Prostate gland (tissue), 2 donors: ENCODE results near the gene TMEM240. TPM values are rescaled to one million over a fixed set of nuclear protein-coding genes. Genes with fewer than 3 reads are reported as not detected.

Source experiments
- DNase-seq: peaks from one replicate; pipeline ENCODE4 v3.0.0-alpha.2; 2019; ENCODE audit warnings: low spot score
- H3K27ac ChIP-seq, 2 donors: fragments of 200-600 bp; sonication (generic); 2 replicates each; pipeline ENCODE4 v1.5.1; 2017 to 2019
- H3K27me3 ChIP-seq: fragments of 200-600 bp; sonication (generic); replicated peaks from 2 replicates; pipeline ENCODE4 v1.5.1; 2019; ENCODE audit not compliant: insufficient read depth
- H3K36me3 ChIP-seq, 2 donors: fragments of 200-600 bp; sonication (generic); 1 replicate in 1 of 2; 2 replicates in 1 of 2; pipeline versions ENCODE4 v1.5.1 to v1.8.1; 2017 to 2019
- H3K4me1 ChIP-seq: fragments of 200-600 bp; sonication (generic); replicated peaks from 2 replicates; pipeline ENCODE4 v1.5.1; 2019
- H3K4me3 ChIP-seq, 2 donors: fragments of 200-600 bp; sonication (generic); 2 replicates each; pipeline ENCODE4 v1.5.1; 2017 to 2019
- H3K9me3 ChIP-seq: fragments of 200-600 bp; sonication (generic); 2 replicates; pipeline ENCODE4 v1.5.1; 2017
- POLR2A ChIP-seq: fragments of 450-650 bp; IDR thresholded peaks from one replicate; pipeline ENCODE4 v1.6.1; 2016; ENCODE audit warnings: antibody characterized with exemption, mild to moderate bottlenecking
- POLR2AphosphoS5 ChIP-seq: sonication (generic); formaldehyde crosslinking; IDR thresholded peaks from one replicate; pipeline ENCODE4 v1.6.1; 2017; ENCODE audit warnings: antibody characterized with exemption
- WGBS: methylation state at CpG from one replicate; pipeline ENCODE4 v1.1.5; 2018; 5-methylcytosine and 5-hydroxymethylcytosine counted together
- intact Hi-C: fragments of 100-400 bp; cut with DNase I; formaldehyde crosslinking; loops from one replicate; pipeline ENCODE4 v1.14.2; 2022
- total RNA-seq, 2 donors: library from RNA; depleted of rRNA; stranded (reverse); fragments of >200 nt; gene quantifications; one replicate each; pipeline ENCODE4 v1.1.0, GENCODE V29; 2016
- TF ChIP-seq, protein P1 (sequence below), 4 experiments: fragments of 200-600 bp in 2 of 4; fragments of 450-650 bp in 2 of 4; sonication (generic) in 2 of 4; IDR thresholded peaks; 1 replicate in 3 of 4; 2 replicates in 1 of 4; pipeline ENCODE4 v1.5.1; 2016 to 2019; ENCODE audit warnings: antibody characterized with exemption in 4 of 4, mild to moderate bottlenecking in 2 of 4, moderate library complexity in 2 of 4

TMEM240 gene
- total RNA-seq, 2 donors from 2014 or later = 4.5 to 6.8 TPM

DNA sequence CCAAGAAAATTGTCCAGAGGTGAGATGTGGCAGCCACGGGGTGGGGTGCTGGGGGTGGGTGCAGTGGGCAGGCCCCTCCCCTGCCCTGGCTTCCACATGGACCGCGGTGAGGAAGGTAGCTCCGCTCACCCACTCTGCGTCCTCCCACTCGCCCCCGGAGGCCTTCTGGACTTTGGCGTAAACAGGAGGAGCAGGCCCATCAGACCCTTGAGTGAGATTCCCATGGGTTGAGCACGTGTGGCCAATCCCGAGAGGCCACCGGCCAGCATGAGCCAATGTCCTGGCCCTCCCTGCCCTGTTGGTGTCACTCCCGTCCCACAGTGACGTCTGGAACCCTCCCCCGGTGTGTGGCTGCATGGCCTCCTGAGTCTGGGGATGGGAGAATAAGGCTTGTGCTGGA, 8.2 kb upstream of the TMEM240 start:
- Histone ChIP-seq H3K9me3 (no peaks in the 10 kb centered on the region), H3K4me1 (no peaks in the 10 kb centered on the region), H3K27me3 (no peaks in the 10 kb centered on the region), H3K27ac (no peak overlapping the region), H3K36me3 (no peaks in the 10 kb centered on the region), H3K4me3 (no peak overlapping the region)
- intact Hi-C loops = no loop called here
- TF ChIP-seq, protein P1, sequence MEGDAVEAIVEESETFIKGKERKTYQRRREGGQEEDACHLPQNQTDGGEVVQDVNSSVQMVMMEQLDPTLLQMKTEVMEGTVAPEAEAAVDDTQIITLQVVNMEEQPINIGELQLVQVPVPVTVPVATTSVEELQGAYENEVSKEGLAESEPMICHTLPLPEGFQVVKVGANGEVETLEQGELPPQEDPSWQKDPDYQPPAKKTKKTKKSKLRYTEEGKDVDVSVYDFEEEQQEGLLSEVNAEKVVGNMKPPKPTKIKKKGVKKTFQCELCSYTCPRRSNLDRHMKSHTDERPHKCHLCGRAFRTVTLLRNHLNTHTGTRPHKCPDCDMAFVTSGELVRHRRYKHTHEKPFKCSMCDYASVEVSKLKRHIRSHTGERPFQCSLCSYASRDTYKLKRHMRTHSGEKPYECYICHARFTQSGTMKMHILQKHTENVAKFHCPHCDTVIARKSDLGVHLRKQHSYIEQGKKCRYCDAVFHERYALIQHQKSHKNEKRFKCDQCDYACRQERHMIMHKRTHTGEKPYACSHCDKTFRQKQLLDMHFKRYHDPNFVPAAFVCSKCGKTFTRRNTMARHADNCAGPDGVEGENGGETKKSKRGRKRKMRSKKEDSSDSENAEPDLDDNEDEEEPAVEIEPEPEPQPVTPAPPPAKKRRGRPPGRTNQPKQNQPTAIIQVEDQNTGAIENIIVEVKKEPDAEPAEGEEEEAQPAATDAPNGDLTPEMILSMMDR (IDR thresholded peaks at IDR 0.05) = no peak
- 93% methylated on average over 14 of the region's 14 CpGs for WGBS
- no peak for DNase-seq

DNA sequence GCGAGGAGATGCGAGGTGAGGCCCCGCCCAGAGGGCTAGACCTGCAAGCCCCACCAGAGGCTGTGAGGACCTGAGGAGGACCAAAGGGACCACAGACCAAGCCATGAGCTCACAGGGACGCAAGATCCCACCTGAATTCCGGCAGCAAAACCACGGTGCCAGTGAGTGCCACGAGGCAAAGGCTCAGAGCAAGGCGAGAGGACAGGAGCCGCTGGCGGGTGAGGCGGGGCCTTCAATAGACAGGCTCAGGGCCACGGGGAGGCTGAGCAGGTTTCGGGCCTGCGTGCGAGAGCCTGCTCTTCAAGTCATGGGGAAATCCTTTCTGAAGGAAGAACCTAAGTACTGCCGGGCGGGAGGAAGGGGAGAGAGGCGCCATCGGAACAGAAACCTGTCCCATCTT, 7.1 kb upstream of the TMEM240 start:
- Histone ChIP-seq H3K4me3 (no peak overlapping the region), H3K4me1 (no peaks in the 10 kb centered on the region), H3K36me3 (no peaks in the 10 kb centered on the region), H3K9me3 (no peaks in the 10 kb centered on the region), H3K27me3 (no peaks in the 10 kb centered on the region), H3K27ac (no peak overlapping the region)
- DNase-seq = no peak
- intact Hi-C loops = no loop called here
- TF ChIP-seq, protein P1 (IDR thresholded peaks at IDR 0.05) = no peak
- TF ChIP-seq POLR2A = no peak
- TF ChIP-seq POLR2AphosphoS5 = no peak
- WGBS = 90% methylated on average over 19 of the region's 19 CpGs

DNA sequence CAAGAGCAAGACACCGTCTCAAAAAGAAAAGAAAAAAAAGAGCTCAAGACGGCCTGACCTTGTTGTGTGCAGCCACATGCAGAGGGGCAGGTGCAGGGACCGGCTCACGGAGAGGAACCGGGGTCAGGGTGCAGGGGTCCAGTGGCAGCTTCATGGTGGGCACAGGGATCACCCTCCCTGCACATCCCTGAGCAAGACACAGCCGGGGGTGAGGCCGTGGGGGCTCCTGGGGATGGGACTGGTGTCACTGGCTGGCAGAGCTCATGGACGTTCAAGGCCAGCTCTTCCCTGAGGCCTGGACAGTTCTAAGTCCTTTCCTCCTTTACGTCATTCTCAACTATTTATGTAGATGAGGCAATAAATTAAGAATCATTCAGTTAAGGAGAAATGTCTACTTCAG, 6.6 kb upstream of the TMEM240 start:
- no peak overlapping the region for H3K4me3 ChIP-seq
- H3K27me3 ChIP-seq = no peaks in the 10 kb centered on the region
- intact Hi-C loops = no loop called here
- no peaks in the 10 kb centered on the region for H3K4me1 ChIP-seq
- no peak overlapping the region for H3K27ac ChIP-seq
- no peak for DNase-seq
- no peak for TF ChIP-seq POLR2A
- TF ChIP-seq, protein P1 (IDR thresholded peaks at IDR 0.05) = no peak
- 87% methylated on average over 9 of the region's 9 CpGs for WGBS
- H3K36me3 ChIP-seq = no peaks in the 10 kb centered on the region
- H3K9me3 ChIP-seq = no peaks in the 10 kb centered on the region

DNA sequence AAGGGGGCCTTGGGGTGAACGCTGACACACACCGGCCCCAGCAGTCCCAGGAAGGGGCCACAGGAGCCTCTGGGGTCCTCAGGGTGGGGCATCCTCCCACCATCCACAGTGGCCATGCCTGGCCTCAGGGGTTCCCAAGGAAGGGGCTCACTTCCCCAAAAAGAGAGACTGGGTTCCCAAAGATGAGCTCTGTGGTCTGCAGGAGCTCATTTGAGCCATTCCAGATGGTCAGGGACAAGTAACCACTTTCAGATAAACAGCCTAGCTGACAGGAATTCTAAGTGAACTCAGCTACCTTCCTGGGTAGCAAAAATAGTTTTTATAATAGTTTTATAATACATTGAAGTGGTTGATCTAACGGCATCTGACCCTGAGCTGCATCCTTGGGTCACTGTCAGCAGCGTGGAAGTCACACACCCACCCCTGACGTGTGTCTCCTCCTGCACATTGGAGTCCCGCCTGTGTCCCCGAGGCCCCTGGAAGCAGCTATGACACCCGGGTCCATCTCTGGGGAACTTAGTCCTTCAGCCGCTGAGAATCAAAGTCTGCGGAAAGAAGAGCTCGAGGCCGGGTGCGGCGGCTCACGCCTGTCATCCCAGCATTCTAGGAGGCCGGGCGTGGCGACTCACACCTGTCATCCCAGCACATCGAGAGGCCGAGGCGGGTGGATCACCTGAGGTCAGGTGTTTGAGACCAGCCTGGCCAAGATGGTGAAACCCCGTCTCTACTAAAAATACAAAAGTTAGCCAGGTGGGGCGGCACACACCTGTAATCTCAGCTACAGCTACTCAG, 5.7 kb upstream of the TMEM240 start:
- Histone ChIP-seq H3K27me3 (no peaks in the 10 kb centered on the region), H3K36me3 (no peaks in the 10 kb centered on the region), H3K27ac (no peak overlapping the region), H3K9me3 (no peaks in the 10 kb centered on the region), H3K4me3 (no peak overlapping the region), H3K4me1 (no peaks in the 10 kb centered on the region)
- WGBS = 89% methylated on average over 23 of the region's 23 CpGs
- intact Hi-C loops = no loop called here
- DNase-seq = no peak
- TF ChIP-seq POLR2A = no peak
- TF ChIP-seq, protein P1 (IDR thresholded peaks at IDR 0.05) = no peak
- no peak for TF ChIP-seq POLR2AphosphoS5

DNA sequence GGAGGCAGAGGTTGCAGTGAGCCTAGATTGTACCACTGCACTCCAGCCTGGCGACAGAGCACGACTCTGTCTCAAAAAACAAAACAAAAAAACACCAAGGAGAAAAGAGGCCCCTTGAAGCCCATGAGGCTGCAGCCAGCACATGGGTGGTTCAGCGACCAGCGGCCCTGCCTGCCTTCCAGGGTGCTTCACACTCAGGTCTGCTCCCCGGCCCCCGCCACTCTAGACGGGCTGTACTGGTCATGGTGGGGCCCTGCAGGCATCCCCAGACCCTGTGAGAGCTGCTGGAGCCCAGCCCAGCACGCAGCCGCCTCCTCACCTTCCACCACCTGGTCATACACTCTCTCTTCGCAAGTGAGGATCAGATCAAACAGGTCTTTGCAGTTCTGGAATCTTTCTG, 4.1 kb upstream of the TMEM240 start:
- Histone ChIP-seq H3K27me3 (no peaks in the 10 kb centered on the region), H3K36me3 (no peaks in the 10 kb centered on the region), H3K4me1 (no peaks in the 10 kb centered on the region), H3K9me3 (no peaks in the 10 kb centered on the region), H3K27ac (no peak overlapping the region), H3K4me3 (no peak overlapping the region)
- intact Hi-C loops = no loop called here
- 88% methylated on average over 10 of the region's 10 CpGs for WGBS
- DNase-seq = no peak
- TF ChIP-seq, protein P1 (IDR thresholded peaks at IDR 0.05) = no peak
- TF ChIP-seq POLR2A = no peak
- no peak for TF ChIP-seq POLR2AphosphoS5
